KMS-11 (cell line): ENCODE data around the gene AKR7A3.
"Not testable (repeated sequence)": the region's sequence is repeated elsewhere in the genome, so short reads cannot be mapped to it uniquely, and the experiment has no call there.

Source experiments
- H2AFZ ChIP-seq: fragments of 200-600 bp; sonication (generic); 2 replicates; pipeline ENCODE4 v1.6.1; 2016; ENCODE audit warnings: antibody characterized with exemption, mixed run types, low read depth
- H3K27ac ChIP-seq: fragments of 200-600 bp; sonication (generic); 2 replicates; pipeline ENCODE4 v1.6.1; 2016; ENCODE audit warnings: mild to moderate bottlenecking, mixed run types
- H3K27me3 ChIP-seq: fragments of 200-600 bp; sonication (generic); 2 replicates; pipeline ENCODE4 v1.6.1; 2017; ENCODE audit warnings: mild to moderate bottlenecking, low read depth, mixed run types, moderate library complexity; ENCODE audit not compliant: insufficient read depth
- H3K36me3 ChIP-seq: fragments of 200-600 bp; sonication (generic); 2 replicates; pipeline ENCODE4 v1.6.1; 2017; ENCODE audit warnings: mild to moderate bottlenecking, mixed run types; ENCODE audit not compliant: insufficient read depth
- H3K4me1 ChIP-seq: fragments of 200-600 bp; sonication (generic); 2 replicates; pipeline ENCODE4 v1.6.1; 2016; ENCODE audit warnings: mild to moderate bottlenecking, low read depth, mixed run types; ENCODE audit not compliant: poor library complexity, severe bottlenecking
- H3K4me2 ChIP-seq: fragments of 200-600 bp; sonication (generic); 2 replicates; pipeline ENCODE4 v1.7.0; 2016; ENCODE audit warnings: mild to moderate bottlenecking, mixed run types
- H3K4me3 ChIP-seq: fragments of 200-600 bp; sonication (generic); IDR thresholded peaks from 2 replicates; pipeline ENCODE4 v1.6.1; 2017; ENCODE audit warnings: low read depth, low read length, mixed read lengths; ENCODE audit not compliant: insufficient read depth
- H3K79me2 ChIP-seq: fragments of 200-600 bp; sonication (generic); 2 replicates; pipeline ENCODE4 v1.6.1; 2016; ENCODE audit warnings: low read depth, mixed run types; ENCODE audit not compliant: insufficient read depth
- H3K9ac ChIP-seq: fragments of 200-600 bp; sonication (generic); 2 replicates; pipeline ENCODE4 v1.6.1; 2016; ENCODE audit warnings: mild to moderate bottlenecking, mixed run types
- H4K20me1 ChIP-seq: fragments of 200-600 bp; sonication (generic); 2 replicates; pipeline ENCODE4 v1.6.1; 2016; ENCODE audit warnings: mild to moderate bottlenecking, mixed run types; ENCODE audit not compliant: insufficient read depth
- TF ChIP-seq, protein P1 (sequence below): fragments of 200-600 bp; sonication (generic); conservative IDR thresholded peaks from 2 replicates; pipeline ENCODE4 v1.6.1; 2017; ENCODE audit warnings: low read depth, mild to moderate bottlenecking, antibody characterized with exemption, low read length, moderate library complexity, mixed read lengths

The AKR7A3 gene

DNA sequence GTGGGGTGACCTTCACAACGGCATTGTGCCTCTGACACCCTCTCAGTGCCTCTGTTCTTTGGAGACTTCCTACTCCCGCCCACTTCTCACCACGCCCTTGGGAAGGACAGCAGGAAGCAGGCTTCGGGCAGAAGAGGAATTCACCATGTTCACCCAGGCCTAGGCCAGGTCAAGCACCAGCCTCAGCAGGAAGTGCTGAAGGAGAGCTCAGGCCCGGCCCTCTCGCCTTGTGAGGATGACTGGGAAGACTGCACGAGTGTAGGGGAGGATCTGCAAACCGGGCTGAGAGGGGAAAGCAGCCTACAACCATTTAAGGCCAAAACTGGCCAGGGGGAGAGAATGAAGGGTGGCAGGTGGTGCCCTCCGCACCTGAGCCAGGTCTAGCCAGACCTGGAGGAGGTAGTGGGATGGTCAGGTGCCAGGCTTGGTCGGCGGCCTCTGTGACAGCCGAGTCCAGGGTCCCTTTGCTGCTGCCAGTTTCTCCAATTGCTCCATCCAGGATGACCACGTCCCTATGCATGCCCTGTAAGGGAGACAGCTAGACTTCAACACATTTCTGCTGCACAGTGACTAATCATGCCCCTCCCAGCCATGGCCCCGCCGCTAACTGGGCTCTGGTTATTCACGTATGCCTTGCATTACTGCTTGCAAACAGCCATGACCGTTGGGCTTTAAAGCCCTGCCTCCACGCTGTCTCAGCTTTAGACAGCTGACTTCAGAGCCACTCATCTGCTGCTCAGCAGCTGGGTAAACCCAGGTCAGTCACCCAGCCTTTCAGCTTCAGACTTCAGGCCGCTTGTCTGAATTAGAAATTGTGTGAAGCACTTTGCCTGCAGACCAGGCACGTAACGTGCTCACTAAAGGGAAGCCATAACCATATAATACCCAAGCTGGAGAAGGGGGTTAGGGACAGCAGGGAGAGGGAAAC, 28.1 kb downstream of the AKR7A3 start:
- Histone ChIP-seq H3K36me3 (no peaks in the 10 kb centered on the region), H3K79me2 (peaks cover 6% of the 10 kb centered on the region; the same call in 1 of the 2 replicates), H3K27ac (no peak overlapping the region), H3K4me3 (no peak overlapping the region), H3K27me3 (no peaks in the 10 kb centered on the region), H3K9ac (no peak overlapping the region), H3K4me1 (no peaks in the 10 kb centered on the region), H3K4me2 (no peak overlapping the region), H2AFZ (no peak overlapping the region), H4K20me1 (no peaks in the 10 kb centered on the region)
- TF ChIP-seq, protein P1, sequence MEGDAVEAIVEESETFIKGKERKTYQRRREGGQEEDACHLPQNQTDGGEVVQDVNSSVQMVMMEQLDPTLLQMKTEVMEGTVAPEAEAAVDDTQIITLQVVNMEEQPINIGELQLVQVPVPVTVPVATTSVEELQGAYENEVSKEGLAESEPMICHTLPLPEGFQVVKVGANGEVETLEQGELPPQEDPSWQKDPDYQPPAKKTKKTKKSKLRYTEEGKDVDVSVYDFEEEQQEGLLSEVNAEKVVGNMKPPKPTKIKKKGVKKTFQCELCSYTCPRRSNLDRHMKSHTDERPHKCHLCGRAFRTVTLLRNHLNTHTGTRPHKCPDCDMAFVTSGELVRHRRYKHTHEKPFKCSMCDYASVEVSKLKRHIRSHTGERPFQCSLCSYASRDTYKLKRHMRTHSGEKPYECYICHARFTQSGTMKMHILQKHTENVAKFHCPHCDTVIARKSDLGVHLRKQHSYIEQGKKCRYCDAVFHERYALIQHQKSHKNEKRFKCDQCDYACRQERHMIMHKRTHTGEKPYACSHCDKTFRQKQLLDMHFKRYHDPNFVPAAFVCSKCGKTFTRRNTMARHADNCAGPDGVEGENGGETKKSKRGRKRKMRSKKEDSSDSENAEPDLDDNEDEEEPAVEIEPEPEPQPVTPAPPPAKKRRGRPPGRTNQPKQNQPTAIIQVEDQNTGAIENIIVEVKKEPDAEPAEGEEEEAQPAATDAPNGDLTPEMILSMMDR: no peak

DNA sequence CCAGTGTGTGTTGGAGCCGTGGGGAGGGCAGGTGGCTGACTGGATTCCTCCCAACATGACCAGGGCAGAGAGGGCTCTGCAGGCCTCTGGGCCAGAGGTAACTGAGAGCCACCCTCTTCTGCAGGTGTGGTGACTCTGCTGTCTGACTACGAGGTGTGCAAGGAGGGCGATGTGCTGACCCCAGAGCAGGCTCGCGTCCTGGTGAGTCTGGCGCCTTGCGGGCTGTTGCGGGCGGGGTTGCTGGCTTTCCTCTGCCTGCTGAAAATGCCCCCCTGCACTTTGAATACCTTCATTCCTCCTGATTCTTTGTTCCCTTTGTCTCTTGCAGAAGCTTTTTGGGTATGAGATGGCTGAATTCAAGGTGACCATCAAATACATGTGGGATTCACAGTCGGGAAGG, 30.2 kb downstream of the AKR7A3 start:
- Histone ChIP-seq H3K4me3 (no peak overlapping the region), H3K36me3 (no peaks in the 10 kb centered on the region), H3K27ac (no peak overlapping the region)

DNA sequence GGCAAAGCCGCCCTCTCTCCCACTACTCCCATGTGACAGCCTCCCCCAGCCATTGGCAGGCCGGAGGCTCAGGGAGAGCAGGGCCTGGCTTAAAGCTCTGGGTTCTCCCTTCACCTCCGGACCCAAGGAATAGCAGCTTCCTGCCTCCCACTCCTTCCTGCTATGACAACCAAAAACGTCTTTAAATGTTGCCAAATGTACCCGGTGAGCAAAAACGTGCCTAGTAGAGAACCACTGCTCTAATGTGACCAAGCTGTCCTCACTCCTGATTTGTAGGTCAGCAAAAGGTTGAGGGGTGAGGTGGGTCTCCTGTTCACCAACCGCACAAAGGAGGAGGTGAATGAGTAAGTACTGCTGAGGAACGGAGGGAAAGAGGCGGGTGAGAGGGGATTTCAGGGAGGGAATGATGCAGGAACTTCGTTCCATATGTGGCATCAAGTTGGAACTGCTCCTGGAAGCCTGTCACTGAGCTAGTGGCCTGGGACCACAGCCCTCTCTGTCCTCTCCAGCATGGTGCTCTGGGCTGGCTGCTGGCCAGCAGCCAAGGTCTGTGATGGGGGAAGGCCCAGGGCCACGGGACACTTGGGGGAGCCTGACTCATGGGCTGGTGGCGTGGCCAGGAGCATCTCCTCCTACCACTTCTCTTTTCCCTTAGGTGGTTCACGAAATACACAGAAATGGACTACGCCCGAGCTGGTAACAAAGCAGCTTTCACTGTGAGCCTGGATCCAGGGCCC, 31.2 kb downstream of the AKR7A3 start:
- H3K4me3 ChIP-seq: no peak overlapping the region
- TF ChIP-seq, protein P1: no peak
- no peak overlapping the region for H2AFZ ChIP-seq
- H4K20me1 ChIP-seq: peaks cover 2% of the 10 kb centered on the region; the same call in 1 of the 2 replicates
- no peaks in the 10 kb centered on the region for H3K27me3 ChIP-seq
- no peaks in the 10 kb centered on the region for H3K36me3 ChIP-seq
- H3K9ac ChIP-seq: no peak overlapping the region
- H3K4me1 ChIP-seq: peaks cover 10% of the 10 kb centered on the region
- peaks cover 37% of the 10 kb centered on the region for H3K79me2 ChIP-seq
- no peak overlapping the region for H3K27ac ChIP-seq
- no peak overlapping the region for H3K4me2 ChIP-seq

More for the DNA sequence above, 30.2 kb downstream of the AKR7A3 start:
- Histone ChIP-seq H3K79me2 (peaks cover 27% of the 10 kb centered on the region), H2AFZ (no peak overlapping the region), H3K9ac (no peak overlapping the region), H3K4me2 (no peak overlapping the region), H4K20me1 (peaks cover 2% of the 10 kb centered on the region; the same call in 1 of the 2 replicates), H3K4me1 (peaks cover 3% of the 10 kb centered on the region), H3K27me3 (no peaks in the 10 kb centered on the region)
- TF ChIP-seq, protein P1: no peak

DNA sequence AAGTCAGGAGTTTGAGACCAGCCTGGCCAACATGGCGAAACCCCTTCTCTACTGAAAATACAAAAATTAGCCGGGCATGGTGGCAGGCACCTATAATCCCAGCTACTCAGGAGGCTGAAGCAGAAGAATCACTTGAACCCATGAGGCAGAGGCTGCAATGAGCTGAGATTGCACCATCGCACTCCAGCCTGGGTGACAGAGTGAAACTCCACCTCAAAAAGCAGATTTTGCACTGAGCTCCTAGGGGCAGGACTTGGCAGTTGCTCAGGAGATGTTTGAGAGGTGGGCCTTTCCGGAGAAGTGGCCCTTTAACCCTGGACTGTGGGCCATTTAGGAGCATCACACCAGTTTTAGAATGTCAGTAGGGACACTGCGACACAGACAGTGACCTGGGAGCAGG, 32.3 kb downstream of the AKR7A3 start:
- H3K36me3 ChIP-seq, H3K9ac ChIP-seq, H3K27ac ChIP-seq, H2AFZ ChIP-seq, H3K4me2 ChIP-seq, H3K27me3 ChIP-seq, H3K4me3 ChIP-seq, H4K20me1 ChIP-seq: not testable (repeated sequence)
- Histone ChIP-seq H3K4me1 (peaks cover 10% of the 10 kb centered on the region), H3K79me2 (peaks cover 48% of the 10 kb centered on the region)
